ENCODE measurements around the gene MISP3.

MISP3 gene

GRCh38 chr19:14102102-14102696 lies 29.6 kb downstream of the MISP3 start:
- Mint-ChIP-seq H3K4me3 (no peak overlapping the region), H3K27me3 (ENCODE audit: low read depth) (no peaks in the 10 kb centered on the region), H3K4me1 (peaks cover 2% of the 10 kb centered on the region), H3K27ac (no peak overlapping the region), H3K36me3 (ENCODE audit: low read depth) (peaks cover 43% of the 10 kb centered on the region), H3K9me3 (no peaks in the 10 kb centered on the region)
- TF ChIP-seq CTCF (IDR thresholded peaks at IDR 0.05; ENCODE audit: unreplicated experiment in 3 of 3), result no peak

- Mint-ChIP-seq H3K27ac (no peak overlapping the region), H3K4me1 (peaks cover 3% of the 10 kb centered on the region)
- TF ChIP-seq CTCF (IDR thresholded peaks at IDR 0.05; ENCODE audit: unreplicated experiment in 3 of 3), result no peak
These were observed 30.2 kb downstream of the MISP3 start for GRCh38 chr19:14102756-14103155.

GRCh38 chr19:14103310-14103709 lies 30.7 kb downstream of the MISP3 start:
- no peak overlapping the region for H3K27ac Mint-ChIP-seq
- no peak for TF ChIP-seq CTCF (IDR thresholded peaks at IDR 0.05; ENCODE audit: unreplicated experiment in 3 of 3)

More at GRCh38 chr19:14102756-14103155, 30.2 kb downstream of the MISP3 start:
- Mint-ChIP-seq H3K9me3 (no peaks in the 10 kb centered on the region), H3K27me3 (ENCODE audit: low read depth) (no peaks in the 10 kb centered on the region), H3K36me3 (ENCODE audit: low read depth) (peaks cover 40% of the 10 kb centered on the region), H3K4me3 (no peak overlapping the region)

GRCh38 chr19:14105680-14106079 lies 33.1 kb downstream of the MISP3 start:
- H3K4me1 Mint-ChIP-seq, result peaks cover 7% of the 10 kb centered on the region
- H3K9me3 Mint-ChIP-seq, result no peaks in the 10 kb centered on the region
- no peak overlapping the region for H3K4me3 Mint-ChIP-seq
- H3K27me3 Mint-ChIP-seq (ENCODE audit: low read depth), result no peaks in the 10 kb centered on the region
- peaks cover 38% of the 10 kb centered on the region for H3K36me3 Mint-ChIP-seq (ENCODE audit: low read depth)
- no peak for TF ChIP-seq CTCF (IDR thresholded peaks at IDR 0.05; ENCODE audit: unreplicated experiment in 3 of 3)
- H3K27ac Mint-ChIP-seq, result no peak overlapping the region

More at GRCh38 chr19:14103310-14103709, 30.7 kb downstream of the MISP3 start:
- no peaks in the 10 kb centered on the region for H3K9me3 Mint-ChIP-seq
- H3K36me3 Mint-ChIP-seq (ENCODE audit: low read depth), result peaks cover 39% of the 10 kb centered on the region
- no peaks in the 10 kb centered on the region for H3K27me3 Mint-ChIP-seq (ENCODE audit: low read depth)
- H3K4me3 Mint-ChIP-seq, result no peak overlapping the region
- H3K4me1 Mint-ChIP-seq, result peaks cover 7% of the 10 kb centered on the region

GRCh38 chr19:14106840-14107239 lies 34.3 kb downstream of the MISP3 start:
- H3K27ac Mint-ChIP-seq, result no peak overlapping the region
- TF ChIP-seq CTCF (IDR thresholded peaks at IDR 0.05; ENCODE audit: unreplicated experiment in 3 of 3), result no peak
- no peaks in the 10 kb centered on the region for H3K9me3 Mint-ChIP-seq
- no peak overlapping the region for H3K4me3 Mint-ChIP-seq
- H3K27me3 Mint-ChIP-seq (ENCODE audit: low read depth), result no peaks in the 10 kb centered on the region
- peaks cover 33% of the 10 kb centered on the region for H3K36me3 Mint-ChIP-seq (ENCODE audit: low read depth)
- H3K4me1 Mint-ChIP-seq, result peaks cover 12% of the 10 kb centered on the region

Data from nephron (organoid).